HG03378 (cell line): ENCODE measurements around the gene TRAPPC12.
"Not testable (repeated sequence)": the region's sequence is repeated elsewhere in the genome, so short reads cannot be mapped to it uniquely, and the experiment has no call there.

Experiments used
- ATAC-seq: cut with Tn5 transposase; IDR thresholded peaks from one replicate; pipeline ENCODE4 v1.9.1; 2021; ENCODE audit warnings: mild to moderate bottlenecking, moderate library complexity; ENCODE audit not compliant: unreplicated experiment

TRAPPC12 gene

DNA sequence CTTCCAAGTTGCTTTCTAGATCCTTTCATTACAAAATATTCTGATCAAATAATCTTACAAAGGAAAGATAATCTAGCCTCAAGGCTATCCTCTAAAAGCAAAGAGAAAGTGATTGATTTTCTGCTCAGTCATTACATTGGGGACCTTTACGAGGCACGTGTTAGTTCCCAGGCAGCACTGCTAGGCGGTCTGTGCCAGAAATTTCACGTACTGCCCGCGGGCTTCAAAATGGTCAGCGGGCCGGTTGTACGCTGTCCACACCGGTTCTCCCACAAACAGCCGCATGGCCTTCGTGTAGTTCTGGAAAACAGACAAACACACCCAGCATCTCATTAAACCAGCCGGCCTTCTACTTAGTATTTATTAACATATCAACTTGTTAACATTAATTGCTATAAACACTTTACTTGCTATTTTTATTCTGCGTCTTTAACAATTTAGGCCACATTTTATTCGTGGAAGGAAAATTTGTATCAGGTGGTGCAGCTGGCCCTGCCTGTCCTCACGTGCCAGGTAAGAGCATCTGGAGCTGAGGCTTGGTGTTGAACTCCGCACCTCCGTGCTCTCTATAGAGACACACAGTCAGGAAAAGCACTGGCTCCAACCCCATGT lies 119.4 kb downstream of the TRAPPC12 start:
- no peak for ATAC-seq

DNA sequence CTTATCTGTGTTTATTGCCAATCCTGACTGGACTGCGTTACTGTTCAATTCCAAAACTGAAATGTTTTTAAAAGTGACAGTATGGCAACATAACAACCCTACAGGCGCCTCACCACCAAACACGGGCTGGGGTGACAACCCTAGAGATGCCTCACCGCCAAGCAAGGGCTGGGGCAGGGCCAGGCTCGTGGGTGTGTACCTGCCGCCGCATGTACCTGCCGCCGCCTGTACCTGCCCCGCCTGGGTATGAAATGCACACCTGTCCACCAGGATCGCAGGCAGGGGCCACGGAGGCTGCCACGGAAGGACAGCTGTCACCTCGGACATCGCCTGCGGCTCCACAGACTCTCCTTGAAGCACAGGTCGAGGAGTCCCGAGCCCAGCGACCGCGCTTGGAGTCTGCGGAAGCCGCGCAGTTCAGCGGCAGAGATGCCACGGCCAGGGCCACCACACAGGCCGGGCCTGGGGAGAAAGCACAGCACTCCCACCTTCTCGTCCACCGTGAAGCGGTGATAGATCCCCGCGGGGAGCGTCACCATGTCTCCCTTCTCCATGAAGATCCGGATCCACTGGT lies 120.9 kb downstream of the TRAPPC12 start:
- no peak for ATAC-seq

DNA sequence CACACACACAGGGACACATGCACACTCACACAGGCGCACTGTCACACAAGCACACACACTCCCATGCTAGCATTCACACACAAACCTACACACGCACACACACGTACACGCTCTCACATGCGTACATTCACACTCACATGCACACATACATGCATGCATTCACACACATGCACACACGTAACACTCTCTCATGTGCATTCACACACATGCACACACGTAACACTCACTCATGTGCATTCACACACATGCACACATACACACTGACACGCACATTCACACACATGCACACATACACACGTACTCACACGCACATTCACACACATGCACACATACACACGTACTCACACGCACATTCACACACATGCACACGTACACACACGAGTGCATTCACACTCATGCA lies 123.6 kb downstream of the TRAPPC12 start:
- ATAC-seq: no peak

DNA sequence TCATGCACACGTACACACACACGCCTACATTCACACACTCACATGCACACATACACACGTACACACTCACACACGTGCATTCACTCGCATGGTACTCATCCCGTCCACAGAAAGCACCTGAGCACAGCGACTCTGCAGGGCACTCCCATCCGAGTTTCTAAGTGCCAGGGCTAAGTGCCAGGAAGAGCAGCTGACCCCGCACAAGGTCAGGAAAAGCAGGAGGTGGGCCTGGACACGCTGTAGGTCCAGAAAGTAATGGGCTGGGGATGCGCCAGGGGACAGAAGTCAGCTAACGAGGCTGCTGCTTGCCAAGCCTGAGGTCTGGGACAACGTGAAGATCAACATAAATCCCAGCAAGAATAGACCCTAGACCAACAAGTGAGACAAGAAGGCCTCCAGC lies 124.0 kb downstream of the TRAPPC12 start:
- no peak for ATAC-seq

DNA sequence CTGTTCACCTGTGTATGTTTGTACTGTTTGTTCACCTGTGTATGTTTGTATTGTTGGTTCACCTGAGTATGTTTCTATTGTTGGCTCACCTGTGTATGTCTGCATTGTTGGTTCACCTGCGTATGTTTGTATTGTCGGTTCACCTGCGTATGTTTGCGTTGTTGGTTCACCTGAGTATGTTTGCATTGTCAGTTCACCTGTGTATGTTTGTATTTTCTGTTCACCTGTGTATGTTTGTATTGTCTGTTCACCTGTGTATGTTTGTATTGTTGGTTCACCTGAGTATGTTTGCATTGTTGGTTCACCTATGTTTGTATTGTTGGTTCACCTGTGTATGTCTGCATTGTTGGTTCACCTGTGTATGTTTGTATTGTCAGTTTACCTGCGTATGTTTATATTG lies 125.2 kb downstream of the TRAPPC12 start:
- ATAC-seq: no peak

DNA sequence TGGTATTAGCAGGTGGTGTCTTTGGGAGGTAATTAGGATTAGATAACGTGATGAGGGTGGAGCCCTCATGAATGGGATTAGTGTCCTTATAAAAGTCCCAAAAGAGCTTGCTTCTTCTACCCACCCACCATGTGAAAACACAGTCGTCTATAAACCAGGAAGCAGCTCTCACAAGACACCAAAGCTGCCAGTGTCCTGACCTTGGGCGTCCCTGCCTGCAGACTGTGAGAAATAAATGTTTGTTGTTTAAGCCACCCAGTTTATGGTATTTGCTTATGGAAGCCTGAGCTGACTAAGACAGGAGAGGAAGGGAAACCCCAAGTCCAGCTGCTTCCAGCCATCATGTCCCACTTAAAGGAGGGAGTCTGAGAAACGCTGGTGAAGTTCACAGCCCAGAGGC lies 126.3 kb downstream of the TRAPPC12 start:
- ATAC-seq: no peak

DNA sequence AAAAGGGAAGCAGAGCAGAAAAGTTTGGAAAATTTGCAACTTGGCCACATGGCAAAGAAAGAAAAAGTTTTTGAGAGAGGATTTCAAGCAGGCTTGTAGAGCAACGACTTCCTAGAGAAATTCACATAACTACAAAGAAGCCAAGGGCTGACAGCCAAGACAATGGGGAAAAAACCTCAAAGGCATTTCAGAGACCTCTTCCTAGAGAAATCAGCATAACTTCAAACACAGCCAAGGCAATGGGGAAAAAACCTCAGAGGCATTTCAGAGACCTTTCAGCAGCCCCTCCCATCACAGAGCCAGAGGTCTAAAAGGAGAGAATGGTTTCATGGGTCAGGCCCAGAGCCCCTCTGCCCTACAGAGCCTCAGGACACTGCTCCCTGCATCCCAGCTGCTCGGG lies 132.6 kb downstream of the TRAPPC12 start:
- ATAC-seq: no peak

DNA sequence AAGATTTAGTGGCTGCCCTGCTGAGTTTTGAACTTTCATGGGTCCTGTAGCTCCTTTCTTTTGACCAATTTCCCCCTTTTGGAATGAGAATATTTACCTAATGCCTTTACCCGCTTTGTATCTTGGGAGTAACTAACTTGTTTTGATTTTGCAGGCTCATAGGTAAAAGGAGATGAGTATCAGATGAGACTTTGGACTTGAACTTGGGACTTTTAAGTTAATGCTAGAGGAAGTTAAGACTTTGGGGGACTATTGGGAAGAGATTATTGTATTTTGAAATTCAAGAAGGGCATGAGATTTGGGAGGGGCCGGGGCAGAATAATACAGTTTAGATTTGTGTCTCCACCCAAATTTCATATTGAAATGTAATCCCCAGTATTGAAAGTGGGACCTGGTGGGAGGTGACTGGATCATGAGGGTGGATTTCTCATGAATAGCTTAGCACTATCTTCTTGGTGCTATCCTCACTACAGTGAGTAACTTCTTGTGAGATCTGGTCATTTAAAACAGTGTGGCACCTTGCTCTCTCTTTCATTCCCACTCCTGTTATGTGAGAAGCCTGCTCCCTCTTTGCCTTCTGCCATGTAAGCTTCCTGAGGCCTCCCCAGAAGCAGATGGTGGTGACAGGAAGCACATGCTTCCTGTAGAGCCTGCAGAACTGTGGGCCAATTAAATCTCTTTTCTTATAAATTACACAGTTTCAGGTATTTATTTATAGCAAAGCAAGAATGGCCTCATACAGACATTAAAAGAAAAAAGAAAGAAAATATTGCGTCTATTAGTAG lies 133.7 kb downstream of the TRAPPC12 start:
- ATAC-seq: no peak

DNA sequence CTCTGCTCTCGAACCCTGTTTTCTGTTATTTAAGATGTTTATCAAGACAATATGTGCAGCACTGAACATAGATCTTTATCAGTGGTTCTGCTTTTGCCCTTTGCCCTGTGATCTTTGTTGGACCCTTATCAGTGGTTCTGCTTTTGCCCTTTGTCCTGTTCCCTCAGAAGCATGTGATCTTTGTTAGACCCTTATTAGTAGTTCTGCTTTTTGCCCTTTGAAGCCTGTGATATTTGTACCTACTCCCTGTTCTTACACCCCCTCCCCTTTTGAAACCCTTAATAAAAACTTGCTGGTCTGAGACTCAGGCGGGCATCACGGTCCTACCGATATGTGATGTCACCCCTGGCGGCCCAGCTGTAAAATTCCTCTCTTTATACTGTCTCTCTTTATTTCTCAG lies 135.9 kb downstream of the TRAPPC12 start:
- ATAC-seq: not testable (repeated sequence)

DNA sequence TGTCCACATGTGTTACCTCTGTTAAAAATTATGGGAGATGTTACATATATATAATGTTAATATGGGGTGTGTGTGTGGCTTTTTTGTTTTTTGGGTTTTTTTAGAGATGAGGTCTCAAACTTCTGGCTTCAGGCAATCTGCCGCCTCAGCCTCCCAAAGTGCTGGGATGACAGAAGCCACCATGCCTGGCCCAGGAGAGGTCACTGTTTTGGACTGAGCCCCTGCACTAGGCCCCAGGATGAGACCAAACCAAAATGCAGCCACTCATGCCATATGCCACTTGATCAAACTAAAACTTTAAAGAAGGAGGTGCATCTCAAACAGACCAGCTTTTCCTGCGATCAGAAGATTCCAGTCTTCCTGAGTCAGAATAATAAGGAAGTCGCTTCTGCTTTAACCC lies 137.3 kb downstream of the TRAPPC12 start:
- no peak for ATAC-seq

DNA sequence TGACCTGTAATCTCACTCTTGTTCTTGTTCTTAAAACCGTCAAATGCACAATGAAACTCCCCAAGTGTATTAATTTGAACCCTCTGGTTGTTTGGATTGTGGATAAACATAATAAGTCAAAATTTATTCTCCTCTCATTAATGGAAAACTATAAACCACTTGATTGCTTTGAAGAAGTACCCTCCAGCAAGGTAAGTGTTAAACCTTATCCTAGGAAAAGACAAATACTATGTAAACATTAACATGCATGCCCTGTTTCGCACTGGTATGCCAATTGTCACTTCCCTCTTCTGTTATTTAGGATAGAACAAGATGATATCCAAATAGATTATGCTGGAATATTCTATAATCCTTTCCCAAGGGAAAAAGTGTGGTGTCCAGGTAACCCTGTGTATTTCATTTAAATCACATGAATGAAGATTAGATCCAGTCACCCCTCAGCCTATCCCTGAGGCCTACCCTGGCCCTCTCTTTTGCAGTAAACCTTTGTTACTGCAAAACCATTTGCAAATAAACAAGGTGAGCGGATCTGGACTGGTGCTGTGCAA lies 138.5 kb downstream of the TRAPPC12 start:
- no peak for ATAC-seq

DNA sequence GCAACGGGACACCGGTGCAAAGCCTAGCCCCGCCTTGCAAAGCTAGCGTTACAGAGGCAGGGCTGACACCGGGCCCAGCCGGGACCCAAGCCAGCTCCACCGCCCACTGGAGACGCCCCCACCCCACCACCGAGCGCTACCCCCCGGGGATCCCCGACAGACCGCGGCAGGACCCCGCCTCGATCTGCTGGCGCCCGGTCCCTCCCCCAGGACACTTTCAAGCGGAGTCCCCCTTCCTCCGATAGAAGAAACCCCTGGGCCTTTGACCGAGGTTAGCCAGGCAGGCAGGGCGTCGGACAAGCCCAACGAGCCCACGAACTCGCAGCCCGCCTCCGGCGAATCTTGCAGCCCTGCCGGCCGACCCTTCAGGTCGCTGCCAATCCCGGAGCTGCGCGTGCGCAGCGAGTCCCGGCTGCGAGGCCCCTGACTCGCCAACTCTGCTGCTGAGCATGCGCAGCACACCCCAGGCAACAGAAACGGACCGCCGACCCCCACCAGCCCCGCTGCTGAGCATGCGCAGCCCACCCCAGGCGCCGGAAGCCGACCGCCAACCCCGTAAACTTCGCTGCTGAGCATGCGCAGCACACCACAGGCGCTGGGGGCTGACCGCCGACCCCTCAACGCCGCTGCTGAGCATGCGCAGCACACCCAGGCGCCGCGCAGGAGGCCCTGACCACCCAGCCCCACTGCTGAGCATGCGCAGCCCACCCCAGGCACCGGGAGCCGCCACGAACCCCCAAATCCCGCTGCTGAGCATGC lies 139.2 kb downstream of the TRAPPC12 start:
- ATAC-seq: peak; percentile 73

DNA sequence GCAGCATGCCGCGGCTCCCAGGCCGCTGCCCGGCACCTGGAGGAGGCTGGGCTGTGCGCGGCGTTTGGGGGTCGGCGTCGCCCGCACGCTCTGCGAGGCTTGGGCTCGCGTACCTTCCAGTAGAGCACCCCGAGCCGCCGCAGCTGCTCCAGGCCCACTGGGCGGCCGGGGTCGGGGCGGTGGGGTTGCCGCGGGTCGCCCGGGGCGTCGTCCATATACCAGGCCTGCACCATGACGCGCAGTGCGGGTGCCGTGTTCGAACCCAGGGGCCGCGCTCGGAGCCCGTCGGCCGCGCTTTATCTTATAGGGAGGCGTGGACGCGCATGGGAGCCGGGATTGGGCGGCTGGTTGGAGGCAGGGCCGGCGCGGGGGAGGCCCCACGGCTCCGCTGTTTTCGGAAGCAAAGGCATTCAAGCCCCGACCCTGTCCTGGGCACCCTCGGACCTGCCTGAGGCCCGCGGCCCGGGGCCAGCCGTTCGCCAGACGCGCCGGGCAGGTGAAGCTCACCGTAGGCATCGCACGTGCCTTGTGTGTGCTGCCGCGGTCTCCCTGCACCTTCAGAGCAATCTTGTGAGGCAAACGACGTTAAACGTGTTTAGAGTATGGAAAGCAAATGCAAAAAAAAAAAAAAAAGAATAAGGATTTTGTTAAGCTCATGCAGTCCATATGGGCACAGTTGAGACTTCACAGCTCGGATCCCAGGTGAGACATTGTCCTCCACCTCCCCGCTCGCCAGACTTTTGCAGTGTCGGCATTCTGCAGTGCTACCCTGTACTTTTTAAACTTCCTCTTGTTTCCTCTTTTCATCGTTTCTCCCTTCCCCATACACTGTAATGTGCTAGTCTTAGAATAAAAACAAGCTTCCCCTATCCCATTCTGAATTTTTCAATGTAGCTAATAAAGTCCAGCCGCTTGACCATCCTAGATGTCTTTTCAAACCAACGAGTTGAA lies 140.0 kb downstream of the TRAPPC12 start, which contains the start of gene ADI1:
Gene ADI1, minus strand, starts transcription at position 277 of the 951 bp plus-strand sequence. Its CDS starts 44 bp downstream, at position 233.
- peak; percentile 60 for ATAC-seq

DNA sequence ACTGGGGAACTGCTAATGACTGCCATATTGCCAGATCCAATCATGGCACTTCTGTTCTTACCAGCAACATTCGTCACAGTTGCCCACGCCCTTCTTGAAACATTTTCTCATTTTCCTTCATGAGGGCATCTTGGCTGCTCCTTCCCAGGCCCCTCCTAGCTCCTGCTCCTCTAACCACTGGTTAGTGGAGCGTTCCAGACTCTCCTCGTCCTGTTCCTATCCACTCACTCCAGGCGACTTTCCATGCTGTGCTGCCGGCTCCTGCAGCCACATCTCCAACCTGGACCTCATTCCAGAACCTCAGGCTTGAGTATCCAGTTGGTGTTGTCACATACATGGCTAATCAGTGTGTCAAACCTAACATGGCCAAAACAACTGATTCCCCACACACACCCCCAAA lies 141.1 kb downstream of the TRAPPC12 start:
- ATAC-seq: no peak

DNA sequence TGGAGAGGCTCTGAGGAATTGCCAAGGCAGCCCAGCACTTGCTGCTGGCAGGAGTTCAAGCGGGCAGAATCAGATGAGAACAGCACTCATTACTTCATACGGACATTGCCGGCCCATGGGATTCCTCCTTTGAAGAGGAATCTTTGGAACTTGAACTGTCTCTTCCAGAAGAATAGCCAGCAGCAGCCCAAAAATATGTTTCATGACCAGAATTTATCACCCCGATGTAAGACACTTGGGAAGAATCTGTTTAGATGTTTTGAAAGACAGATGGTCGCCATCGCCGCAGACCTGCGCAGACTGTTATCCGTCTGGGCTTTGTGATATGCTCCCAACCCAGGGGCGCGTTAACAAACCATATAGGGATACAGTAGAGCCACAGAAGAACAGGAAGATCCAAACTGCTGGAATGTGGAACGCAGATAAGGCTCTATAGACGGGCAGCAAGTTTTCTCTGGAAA lies 143.5 kb downstream of the TRAPPC12 start:
- no peak for ATAC-seq

DNA sequence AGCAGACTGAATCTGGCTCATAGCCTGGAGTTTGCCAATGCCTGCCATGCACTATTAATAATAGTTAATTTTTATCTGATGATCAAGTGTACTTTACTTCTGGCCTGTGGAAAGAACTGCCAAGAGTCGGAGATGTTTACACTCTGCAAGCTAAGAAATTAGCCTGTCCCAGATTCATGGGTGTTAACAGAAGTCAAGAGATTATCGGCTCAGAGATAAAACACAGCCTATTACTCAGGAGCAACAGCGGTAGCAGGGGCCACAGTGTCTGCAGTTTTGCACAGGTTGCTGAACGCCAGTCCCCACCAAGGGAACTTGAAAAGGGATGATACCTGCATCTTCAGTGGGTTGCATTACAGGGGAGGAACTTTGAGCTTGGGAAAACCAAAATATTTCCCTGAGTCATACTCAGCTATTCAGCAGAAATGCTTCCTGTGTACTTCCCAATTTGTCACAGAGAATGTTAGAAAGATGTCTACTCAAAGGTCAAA lies 144.1 kb downstream of the TRAPPC12 start:
- no peak for ATAC-seq

DNA sequence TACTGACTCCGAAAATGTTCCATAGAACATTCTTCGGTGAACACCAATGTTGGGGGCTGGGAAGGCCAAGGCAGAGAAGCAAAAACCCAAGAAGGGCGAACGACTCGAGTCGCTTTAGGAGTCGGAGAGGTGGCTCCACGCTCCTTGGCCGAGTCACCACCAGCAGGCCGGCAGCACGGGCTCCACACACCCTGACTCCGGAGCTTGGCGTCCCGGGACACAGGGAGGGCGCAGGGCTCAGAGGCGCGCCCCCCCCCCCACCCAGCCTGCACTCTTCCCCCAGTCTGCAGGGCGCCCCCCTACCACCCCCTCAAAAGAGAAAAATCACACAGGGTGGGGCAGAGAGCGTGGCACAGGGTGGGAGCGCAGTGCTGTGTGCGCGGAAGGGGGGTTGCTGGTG lies 147.4 kb downstream of the TRAPPC12 start:
- no peak for ATAC-seq

DNA sequence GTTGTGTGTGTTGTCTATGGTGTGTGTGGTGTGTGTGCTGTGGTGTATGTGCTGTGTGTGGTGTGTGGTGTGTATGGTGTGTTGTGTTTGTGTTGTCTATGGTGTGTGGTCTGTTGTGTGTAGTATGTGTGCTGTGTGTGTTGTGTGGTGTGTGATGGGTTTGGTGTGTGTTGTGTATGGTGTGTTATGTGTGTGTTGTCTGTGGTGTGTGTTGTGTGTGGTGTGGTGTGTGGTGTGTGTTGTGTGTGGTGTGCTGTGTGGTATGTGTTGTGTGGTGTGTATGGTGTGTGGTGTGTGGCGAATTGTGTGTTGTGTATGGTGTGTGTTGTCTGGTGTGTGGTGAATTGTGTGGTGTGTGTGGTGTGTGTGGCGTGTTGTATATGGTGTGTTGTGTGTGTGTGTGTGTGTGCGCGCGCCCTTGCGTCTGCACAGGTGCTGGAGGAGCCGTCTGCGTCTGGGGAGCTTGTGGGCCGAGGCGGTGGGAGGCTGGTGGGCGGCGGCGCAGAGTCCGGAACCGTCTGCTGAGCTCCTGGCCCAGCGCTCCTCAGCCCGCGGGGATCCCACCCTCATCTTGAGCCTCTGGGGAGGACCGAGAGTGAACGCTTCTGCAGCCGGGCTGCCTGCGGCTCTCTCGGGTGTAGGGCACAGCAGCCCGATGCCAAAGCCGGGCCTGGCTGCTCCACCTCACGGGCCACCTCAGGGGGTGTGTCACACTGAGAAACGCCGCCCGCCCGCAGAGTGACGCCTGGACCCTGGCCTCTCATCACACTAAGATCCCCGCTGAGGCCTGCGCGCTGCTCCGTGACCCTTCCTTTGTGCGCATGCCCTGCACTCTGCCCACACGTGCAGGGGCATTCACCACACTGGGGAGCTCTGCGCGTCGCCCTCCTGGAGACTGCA lies 148.6 kb downstream of the TRAPPC12 start:
- ATAC-seq: no peak
